A673 (cell line): ENCODE measurements around the gene CLTC.

Experiments used
- EZH2 ChIP-seq: fragments of 200-600 bp; sonication (generic); IDR thresholded peaks from 2 replicates; pipeline ENCODE4 v1.6.1; 2017; ENCODE audit warnings: borderline replicate concordance, low read depth, mild to moderate bottlenecking, mixed read lengths, antibody characterized with exemption, low read length; ENCODE audit not compliant: poor library complexity, severe bottlenecking
- TF ChIP-seq, protein P1 (sequence below): fragments of 300-800, 200-600 bp; sonication (generic); conservative IDR thresholded peaks from 2 replicates; pipeline ENCODE4 v1.5.1; 2017; ENCODE audit warnings: low read depth, mild to moderate bottlenecking, antibody characterized with exemption, low read length, moderate library complexity, mixed read lengths

DNA sequence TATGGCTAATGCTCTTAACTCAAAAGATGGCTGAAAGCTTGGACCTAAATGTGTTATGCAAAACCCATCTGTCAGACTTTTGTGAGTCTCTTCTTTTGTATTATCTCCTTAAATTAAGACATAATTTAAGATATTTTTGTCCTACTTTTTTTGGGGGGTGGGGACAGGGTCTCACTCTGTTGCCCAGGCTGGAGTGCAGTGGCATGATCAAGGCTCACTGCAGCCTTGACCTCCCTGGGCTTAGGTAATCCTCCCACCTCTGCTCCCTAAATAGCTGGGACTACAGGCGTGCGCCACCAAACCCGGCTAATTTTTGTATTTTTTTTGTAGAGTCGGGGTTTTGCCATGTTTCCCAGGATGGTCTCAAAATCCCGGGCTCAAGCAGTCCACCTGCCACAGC, 7.1 kb downstream of the CLTC start:
- TF ChIP-seq, protein P1, sequence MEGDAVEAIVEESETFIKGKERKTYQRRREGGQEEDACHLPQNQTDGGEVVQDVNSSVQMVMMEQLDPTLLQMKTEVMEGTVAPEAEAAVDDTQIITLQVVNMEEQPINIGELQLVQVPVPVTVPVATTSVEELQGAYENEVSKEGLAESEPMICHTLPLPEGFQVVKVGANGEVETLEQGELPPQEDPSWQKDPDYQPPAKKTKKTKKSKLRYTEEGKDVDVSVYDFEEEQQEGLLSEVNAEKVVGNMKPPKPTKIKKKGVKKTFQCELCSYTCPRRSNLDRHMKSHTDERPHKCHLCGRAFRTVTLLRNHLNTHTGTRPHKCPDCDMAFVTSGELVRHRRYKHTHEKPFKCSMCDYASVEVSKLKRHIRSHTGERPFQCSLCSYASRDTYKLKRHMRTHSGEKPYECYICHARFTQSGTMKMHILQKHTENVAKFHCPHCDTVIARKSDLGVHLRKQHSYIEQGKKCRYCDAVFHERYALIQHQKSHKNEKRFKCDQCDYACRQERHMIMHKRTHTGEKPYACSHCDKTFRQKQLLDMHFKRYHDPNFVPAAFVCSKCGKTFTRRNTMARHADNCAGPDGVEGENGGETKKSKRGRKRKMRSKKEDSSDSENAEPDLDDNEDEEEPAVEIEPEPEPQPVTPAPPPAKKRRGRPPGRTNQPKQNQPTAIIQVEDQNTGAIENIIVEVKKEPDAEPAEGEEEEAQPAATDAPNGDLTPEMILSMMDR = no peak
- TF ChIP-seq EZH2 = no peak
